GM12878 (cell line): Measurements from ENCODE around the gene UNC13A. TPM values are rescaled to one million over a fixed set of nuclear protein-coding genes. Genes with fewer than 3 reads are reported as not detected.

Source experiments
- ATAC-seq: fragments of 200-7000 bp; cut with Tn5 transposase; 3 replicates; pipeline ENCODE4 v1.9.1; 2020; ENCODE audit warnings: mild to moderate bottlenecking, moderate library complexity
- BruUV-seq: library from RNA; stranded (reverse); fragments of 400-500 nt; replicated peaks from 2 replicates; lab custom pipeline; 2021; lab: Mats Ljungman, UMichigan
- CTCF ChIA-PET: fragments of 300-600 bp; sonication (Branson Sonifier 250); formaldehyde crosslinking; extraction: SDS; loops from one replicate; lab custom pipeline; 2021; ENCODE audit warnings: inconsistent platforms; lab: Yijun Ruan, JAX
- POLR2A ChIA-PET: fragments of 350-600 bp; formaldehyde crosslinking; extraction: SDS; loops from one replicate; lab custom pipeline; 2021; ENCODE audit warnings: inconsistent platforms; lab: Charles Lee
- RAD21 ChIA-PET: fragments of 300-600 bp; sonication (Branson Sonifier 250); formaldehyde crosslinking; loops from one replicate; lab custom pipeline; 2023; ENCODE audit warnings: antibody characterized with exemption; ENCODE audit not compliant: unreplicated experiment; lab: Charles Lee
- SMC1A ChIA-PET: fragments of 300-600 bp; sonication (Branson Sonifier 250); formaldehyde crosslinking; loops from one replicate; lab custom pipeline; 2023; ENCODE audit not compliant: unreplicated experiment, uncharacterized antibody; lab: Charles Lee
- DNase-seq: peaks from one replicate; pipeline ENCODE4 v3.0.0-alpha.2; 2011; ENCODE audit warnings: low read depth, low spot score
- FAIRE-seq: peaks from 3 replicates; lab custom pipeline; 2011; peaks lifted over from hg19 to GRCh38; lab: Jason Lieb, UNC
- H2AFZ ChIP-seq: 2 replicates; pipeline ENCODE4 v1.6.0; 2011; ENCODE audit warnings: low read depth, low read length, control low read depth; ENCODE audit not compliant: control insufficient read depth
- H3K27ac ChIP-seq: 2 replicates; pipeline ENCODE4 v1.5.1; 2011; ENCODE audit warnings: control low read depth; ENCODE audit not compliant: control insufficient read depth, insufficient read depth
- H3K27me3 ChIP-seq, 2 experiments: replicated peaks in 1 of 2; 2 replicates each; pipeline versions ENCODE4 v1.6.0 to v1.6.1; 2011; ENCODE audit warnings: low read length in 1 of 2; ENCODE audit not compliant: control insufficient read depth in 2 of 2, insufficient read depth in 2 of 2
- H3K36me3 ChIP-seq, 2 experiments: 2 replicates each; pipeline ENCODE4 v1.5.1; 2011; ENCODE audit warnings: low read length in 1 of 2; ENCODE audit not compliant: control insufficient read depth in 2 of 2, insufficient read depth in 2 of 2
- H3K4me1 ChIP-seq: 2 replicates; pipeline ENCODE4 v1.6.1; 2011; ENCODE audit warnings: mild to moderate bottlenecking, low read length, moderate library complexity, mixed read lengths; ENCODE audit not compliant: control insufficient read depth, insufficient read depth
- H3K4me2 ChIP-seq: 2 replicates; pipeline ENCODE4 v1.6.0; 2011; ENCODE audit warnings: control low read depth; ENCODE audit not compliant: control insufficient read depth, insufficient read depth
- H3K4me3 ChIP-seq: fragments of 200-600 bp; sonication (generic); 2 replicates; pipeline ENCODE4 v1.5.1; 2016
- H3K79me2 ChIP-seq: 2 replicates; pipeline ENCODE4 v1.6.0; 2011; ENCODE audit warnings: low read length; ENCODE audit not compliant: control insufficient read depth, insufficient read depth
- H3K9ac ChIP-seq: 2 replicates; pipeline ENCODE4 v1.8.0; 2011; ENCODE audit warnings: low read length, control low read depth, mixed read lengths; ENCODE audit not compliant: control insufficient read depth, insufficient read depth
- H3K9me3 ChIP-seq: replicated peaks from 3 replicates; pipeline ENCODE4 v1.5.1; 2011; ENCODE audit warnings: mild to moderate bottlenecking, low read length; ENCODE audit not compliant: control insufficient read depth, insufficient read depth
- H4K20me1 ChIP-seq: 2 replicates; pipeline ENCODE4 v1.6.0; 2011; ENCODE audit not compliant: control insufficient read depth, insufficient read depth
- CHD4 ChIP-seq: fragments of 200-600 bp; sonication (generic); IDR thresholded peaks from 2 replicates; pipeline ENCODE4 v1.6.1; 2016; ENCODE audit warnings: mild to moderate bottlenecking
- E4F1 ChIP-seq: fragments of 450-650 bp; IDR thresholded peaks from 2 replicates; pipeline ENCODE4 v1.6.1; 2018; ENCODE audit warnings: borderline replicate concordance, mild to moderate bottlenecking; ENCODE audit not compliant: partially characterized antibody
- EED ChIP-seq: sonication (generic); IDR thresholded peaks from 2 replicates; pipeline ENCODE4 v1.6.1; 2016; ENCODE audit warnings: antibody characterized with exemption, low read depth
- EZH2 ChIP-seq: IDR thresholded peaks from 2 replicates; pipeline ENCODE4 v1.6.1; 2012; ENCODE audit warnings: low read depth, mild to moderate bottlenecking, control low read depth, inconsistent platforms, low read length, borderline replicate concordance; ENCODE audit not compliant: control insufficient read depth
- HDAC6 ChIP-seq: fragments of 200-600 bp; sonication (generic); IDR thresholded peaks from one replicate; pipeline ENCODE4 v1.8.0; 2017; ENCODE audit warnings: antibody characterized with exemption; ENCODE audit not compliant: unreplicated experiment
- HDGF ChIP-seq: fragments of 450-650 bp; IDR thresholded peaks from 2 replicates; pipeline ENCODE4 v1.6.1; 2016; ENCODE audit warnings: antibody characterized with exemption
- MEF2A ChIP-seq: IDR thresholded peaks from 2 replicates; pipeline ENCODE4 v1.6.1; 2011; ENCODE audit warnings: low read depth, mild to moderate bottlenecking, low read length, moderate library complexity; ENCODE audit not compliant: insufficient read depth
- NFYA ChIP-seq: IDR thresholded peaks from 2 replicates; pipeline ENCODE4 v1.6.1; 2011; ENCODE audit warnings: low read depth, mild to moderate bottlenecking, low read length, improper control_type of control experiment, borderline replicate concordance
- PAX5 ChIP-seq: IDR thresholded peaks from 2 replicates; pipeline ENCODE4 v1.6.1; 2011; ENCODE audit warnings: low read depth, low read length, borderline replicate concordance
- POLR2AphosphoS5 ChIP-seq: IDR thresholded peaks from 2 replicates; pipeline ENCODE4 v1.6.1; 2011; ENCODE audit warnings: mild to moderate bottlenecking, low read length, inconsistent platforms
- SKIL ChIP-seq: fragments of 450-650 bp; IDR thresholded peaks from 2 replicates; pipeline ENCODE4 v1.6.1; 2017; ENCODE audit warnings: mild to moderate bottlenecking, low read depth, inconsistent platforms; ENCODE audit not compliant: poor library complexity, severe bottlenecking
- SMAD1 ChIP-seq: fragments of 450-650 bp; IDR thresholded peaks from 2 replicates; pipeline ENCODE4 v1.6.1; 2018; ENCODE audit warnings: mild to moderate bottlenecking, low read depth; ENCODE audit not compliant: partially characterized antibody
- SPI1 ChIP-seq: IDR thresholded peaks from 2 replicates; pipeline ENCODE4 v1.6.1; 2011; ENCODE audit warnings: low read depth, mild to moderate bottlenecking, low read length, moderate library complexity, borderline replicate concordance; ENCODE audit not compliant: insufficient read depth
- ZSCAN29 ChIP-seq: fragments of 450-650 bp; IDR thresholded peaks from 2 replicates; pipeline ENCODE4 v1.6.1; 2017; ENCODE audit warnings: mild to moderate bottlenecking, moderate library complexity
- ZZZ3 ChIP-seq: IDR thresholded peaks from 2 replicates; pipeline ENCODE4 v1.6.1; 2011; ENCODE audit warnings: low read depth; ENCODE audit not compliant: control insufficient read depth, insufficient read length
- WGBS: methylation state at CpG from one replicate; pipeline ENCODE4 v1.1.6; 2016; ENCODE audit warnings: low lambda C conversion rate; ENCODE audit not compliant: insufficient replicate concordance, insufficient coverage; ENCODE audit errors: missing lambda C conversion rate; 5-methylcytosine and 5-hydroxymethylcytosine counted together
- in situ Hi-C: fragments of 300-500 bp; cut with MboI; formaldehyde crosslinking; loops from 9 replicates; pipeline ENCODE4 v1.14.3; 2018; ENCODE audit warnings: mixed read lengths
- intact Hi-C: fragments of 100-400 bp; cut with micrococcal nuclease; formaldehyde crosslinking; loops from one replicate; pipeline ENCODE4 v1.14.2; 2022; ENCODE audit not compliant: unreplicated experiment
- polyA plus RNA-seq, 11 experiments: library from polyadenylated mRNA; depleted of rRNA in 4 of 11; unstranded in 6 of 11; stranded (reverse) in 5 of 11; fragments of >200 nt; fragmentation: Nextera tagmentation in 4 of 11; fragmentation: Illumina TruSeq in 1 of 11; extraction: Ambion mirVana in 4 of 11; extraction: Trizol in 1 of 11; gene quantifications; 1 replicate in 1 of 11; 2 replicates in 10 of 11; pipeline versions ENCODE4 v1.2.1 to v1.2.3, GENCODE V29; 2011 to 2016; ENCODE audit warnings: inconsistent platforms in 2 of 11, missing spikeins in 2 of 11, low read depth in 1 of 11
- total RNA-seq, 4 experiments: library from RNA; depleted of rRNA in 3 of 4; stranded (reverse); fragments of >200 nt in 3 of 4; fragmentation: Illumina TruSeq in 1 of 4; extraction: Trizol in 1 of 4; gene quantifications; 2 replicates each; pipeline versions ENCODE4 v1.2.1 to v1.2.3, GENCODE V29; 2013 to 2021

The UNC13A gene
- total and polyA plus RNA-seq, 10 of the 15 experiments (the other 5 are each of a cell fraction or from before 2014, with no cell fraction given) = under 0.01 to 0.23 (median 0.13) TPM; not detected in 1

- 35% methylated on average over 12 of the region's 12 CpGs for WGBS
- Histone ChIP-seq H3K36me3 (no peaks in the 10 kb centered on the region), H3K9ac (no peak overlapping the region), H3K27ac (no peak overlapping the region), H3K27me3 (no peaks in the 10 kb centered on the region), H4K20me1 (no peaks in the 10 kb centered on the region), H3K9me3 (no peaks in the 10 kb centered on the region), H3K79me2 (no peaks in the 10 kb centered on the region), H3K4me2 (no peak overlapping the region), H3K4me3 (no peak overlapping the region), H3K4me1 (no peaks in the 10 kb centered on the region), H2AFZ (no peak overlapping the region)
- ATAC-seq (no peak), DNase-seq (no peak), FAIRE-seq (no peak)
- CTCF ChIA-PET = no interaction called here
- intact Hi-C loops (no loop called here), in situ Hi-C loops (no loop called here)
- TF ChIP-seq SPI1 (no peak), NFYA (no peak), CHD4 (no peak), MEF2A (no peak), SKIL (no peak), EZH2 (no peak), ZZZ3 (no peak), E4F1 (no peak), HDGF (no peak), PAX5 (no peak), EED (no peak), POLR2AphosphoS5 (no peak), ZSCAN29 (no peak), SMAD1 (no peak), HDAC6 (no peak)
- SMC1A ChIA-PET = no interaction called here
- RAD21 ChIA-PET = no interaction called here
- POLR2A ChIA-PET = no interaction called here
- BruUV-seq = no TSS peak
These were observed 39.4 kb downstream of the UNC13A start for GRCh38 chr19:17648786-17649185.
